Liver (tissue), 9 donors: ENCODE results near the gene RELT. TPM values are rescaled to one million over a fixed set of nuclear protein-coding genes. Genes with fewer than 3 reads are reported as not detected.

ENCODE experiments used
- DNase-seq: peaks from one replicate; pipeline ENCODE4 v3.0.0-alpha.2; 2017; ENCODE audit warnings: low spot score
- H3K27ac ChIP-seq, 2 donors: one replicate each; pipeline ENCODE4 v1.7.0; 2013; ENCODE audit warnings: inconsistent platforms in 2 of 2, low read length in 2 of 2, control low read depth in 1 of 2, low read depth in 1 of 2, mild to moderate bottlenecking in 1 of 2
- H3K27me3 ChIP-seq, 4 donors: one replicate each; pipeline versions ENCODE4 v1.6.1 to v1.7.0; 2013; ENCODE audit warnings: low read length in 3 of 4, inconsistent platforms in 1 of 4, mild to moderate bottlenecking in 1 of 4, moderate library complexity in 1 of 4; ENCODE audit not compliant: control insufficient read depth in 4 of 4, insufficient read depth in 4 of 4
- H3K36me3 ChIP-seq, 4 donors: one replicate each; pipeline versions ENCODE4 v1.6.1 to v1.7.0; 2013; ENCODE audit warnings: low read length in 3 of 4, mild to moderate bottlenecking in 3 of 4, low read depth in 1 of 4, moderate library complexity in 1 of 4; ENCODE audit not compliant: control insufficient read depth in 4 of 4, insufficient read depth in 3 of 4
- H3K4me1 ChIP-seq, 4 donors: one replicate each; pipeline versions ENCODE4 v1.6.1 to v1.7.0; 2013; ENCODE audit warnings: low read length in 3 of 4, mild to moderate bottlenecking in 3 of 4, moderate library complexity in 1 of 4; ENCODE audit not compliant: control insufficient read depth in 4 of 4, insufficient read depth in 4 of 4
- H3K4me3 ChIP-seq, 3 donors: one replicate each; pipeline versions ENCODE4 v1.6.1 to v1.7.0; 2013; ENCODE audit warnings: low read length in 3 of 3, control low read depth in 1 of 3, low read depth in 1 of 3, mild to moderate bottlenecking in 1 of 3
- H3K9ac ChIP-seq, 2 donors: one replicate each; pipeline ENCODE4 v1.7.0; 2013; ENCODE audit warnings: low read length in 2 of 2, mild to moderate bottlenecking in 2 of 2, moderate library complexity in 2 of 2, control low read depth in 1 of 2, low read depth in 1 of 2
- H3K9me3 ChIP-seq, 4 donors: one replicate each; pipeline versions ENCODE4 v1.6.1 to v1.7.0; 2013; ENCODE audit warnings: low read length in 3 of 4; ENCODE audit not compliant: control insufficient read depth in 4 of 4
- CTCF ChIP-seq: fragments of 150-350 bp; IDR thresholded peaks from 2 replicates; pipeline ENCODE4 v1.5.1; 2017; ENCODE audit warnings: improper control_type of control experiment, low read depth, low read length; ENCODE audit not compliant: missing input control
- EGR1 ChIP-seq, 2 donors: IDR thresholded peaks; 2 replicates each; pipeline ENCODE4 v1.6.1; 2016 to 2018; ENCODE audit warnings: antibody characterized with exemption in 2 of 2, low read depth in 2 of 2
- FOXA1 ChIP-seq: IDR thresholded peaks from 2 replicates; pipeline ENCODE4 v1.6.1; 2016; ENCODE audit warnings: antibody characterized with exemption
- FOXA2 ChIP-seq: IDR thresholded peaks from 2 replicates; pipeline ENCODE4 v1.6.1; 2016; ENCODE audit warnings: antibody characterized with exemption
- HNF4A ChIP-seq, 2 donors: conservative IDR thresholded peaks; 2 replicates each; pipeline ENCODE4 v1.6.1; 2016; ENCODE audit warnings: antibody characterized with exemption in 2 of 2, mild to moderate bottlenecking in 2 of 2
- HNF4G ChIP-seq: IDR thresholded peaks from 2 replicates; pipeline ENCODE4 v1.6.1; 2016; ENCODE audit warnings: antibody characterized with exemption
- JUND ChIP-seq, 2 donors: IDR thresholded peaks; 2 replicates each; pipeline ENCODE4 v1.6.1; 2016; ENCODE audit warnings: antibody characterized with exemption in 2 of 2
- NR2F2 ChIP-seq: IDR thresholded peaks from 2 replicates; pipeline ENCODE4 v1.6.1; 2016; ENCODE audit warnings: antibody characterized with exemption
- RAD21 ChIP-seq, 2 donors: IDR thresholded peaks; 2 replicates each; pipeline ENCODE4 v1.6.1; 2016; ENCODE audit warnings: antibody characterized with exemption in 2 of 2, mild to moderate bottlenecking in 2 of 2
- RXRA ChIP-seq, 2 donors: IDR thresholded peaks; 2 replicates each; pipeline ENCODE4 v1.6.1; 2017 to 2018; ENCODE audit warnings: antibody characterized with exemption in 2 of 2, mild to moderate bottlenecking in 1 of 2
- SP1 ChIP-seq: IDR thresholded peaks from 2 replicates; pipeline ENCODE4 v1.6.1; 2018; ENCODE audit warnings: antibody characterized with exemption, mild to moderate bottlenecking
- TAF1 ChIP-seq: conservative IDR thresholded peaks from 2 replicates; pipeline ENCODE4 v1.6.1; 2016; ENCODE audit warnings: antibody characterized with exemption, mild to moderate bottlenecking
- YY1 ChIP-seq: IDR thresholded peaks from 2 replicates; pipeline ENCODE4 v1.6.1; 2016; ENCODE audit warnings: antibody characterized with exemption, mild to moderate bottlenecking
- ZBTB33 ChIP-seq: IDR thresholded peaks from 2 replicates; pipeline ENCODE4 v1.6.1; 2016; ENCODE audit warnings: antibody characterized with exemption
- WGBS: extraction: QIAGEN DNeasy Blood & Tissue Kit; methylation state at CpG from one replicate; pipeline ENCODE4 v1.1.7; 2013; 5-methylcytosine and 5-hydroxymethylcytosine counted together
- polyA plus RNA-seq, 2 donors: library from polyadenylated mRNA; stranded (reverse) in 1 of 2; unstranded in 1 of 2; fragments of 200-250 nt in 1 of 2; fragments of >200 nt in 1 of 2; fragmentation: Nextera tagmentation in 1 of 2; extraction: Ambion mirVana in 1 of 2; gene quantifications; one replicate each; pipeline versions ENCODE4 v1.2.1 to v1.2.3, GENCODE V29; 2013 to 2015
- total RNA-seq, 2 donors: library from RNA; depleted of rRNA; stranded (reverse); fragments of >200 nt; gene quantifications; one replicate each; pipeline ENCODE4 v1.2.3, GENCODE V29; 2014
- TF ChIP-seq, protein P1 (sequence below): IDR thresholded peaks from 2 replicates; pipeline ENCODE4 v1.6.1; 2016; ENCODE audit warnings: antibody characterized with exemption
- TF ChIP-seq, protein P2 (sequence below): IDR thresholded peaks from 2 replicates; pipeline ENCODE4 v1.6.1; 2016; ENCODE audit warnings: antibody characterized with exemption, mild to moderate bottlenecking
- TF ChIP-seq, protein P3 (sequence below): IDR thresholded peaks from 2 replicates; pipeline ENCODE4 v1.6.1; 2016; ENCODE audit warnings: antibody characterized with exemption
- donor health status: healthy.
- donor health status: healthy.
- donor health status: healthy.
- donor health status: healthy.
- donor health status: healthy.

RELT gene
- total and polyA plus RNA-seq, 4 donors, result 0.21 to 8.0 (median 2.3) TPM

DNA sequence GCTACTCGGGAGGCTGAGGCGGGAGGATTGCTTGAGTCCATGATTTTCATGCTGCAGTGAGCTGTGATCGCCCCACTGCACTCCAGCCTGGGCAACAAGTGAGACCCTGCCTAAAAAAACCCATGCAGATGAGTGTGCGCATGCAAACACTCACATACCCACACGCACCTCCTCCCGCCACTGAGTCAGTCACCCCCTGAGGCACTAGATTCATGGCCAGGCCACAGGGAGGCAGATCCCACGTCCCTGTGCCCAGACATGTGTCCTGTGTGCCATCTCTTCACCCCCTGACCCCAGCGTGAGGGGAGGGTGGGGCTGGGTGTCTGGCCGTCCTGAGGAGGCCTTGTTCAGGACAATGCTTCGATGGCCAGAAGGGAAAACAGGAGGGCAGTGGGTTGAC lies 15.5 kb downstream of the RELT start:
- DNase-seq, result no peak
- Histone ChIP-seq H3K36me3 (no peaks in the 10 kb centered on the region), H3K27ac (no peak overlapping the region), H3K4me1 (peaks cover 0 to 3% (median 0%) of the 10 kb centered on the region in 4 donors), H3K4me3 (no peak overlapping the region), H3K9ac (no peak overlapping the region), H3K9me3 (no peaks in the 10 kb centered on the region), H3K27me3 (no peaks in the 10 kb centered on the region)
- TF ChIP-seq NR2F2 (no peak), EGR1 (IDR thresholded peaks at IDR 0.05; ENCODE audit: low read depth in 2 of 2) (no peak), TAF1 (no peak), FOXA2 (no peak), FOXA1 (no peak), YY1 (no peak), ZBTB33 (no peak), HNF4G (no peak), SP1 (no peak), RAD21 (IDR thresholded peaks at IDR 0.05) (no peak), HNF4A (conservative IDR thresholded peaks at IDR 0.05) (no peak)
- TF ChIP-seq, protein P1, sequence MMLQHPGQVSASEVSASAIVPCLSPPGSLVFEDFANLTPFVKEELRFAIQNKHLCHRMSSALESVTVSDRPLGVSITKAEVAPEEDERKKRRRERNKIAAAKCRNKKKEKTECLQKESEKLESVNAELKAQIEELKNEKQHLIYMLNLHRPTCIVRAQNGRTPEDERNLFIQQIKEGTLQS, result no peak
- TF ChIP-seq, protein P2, sequence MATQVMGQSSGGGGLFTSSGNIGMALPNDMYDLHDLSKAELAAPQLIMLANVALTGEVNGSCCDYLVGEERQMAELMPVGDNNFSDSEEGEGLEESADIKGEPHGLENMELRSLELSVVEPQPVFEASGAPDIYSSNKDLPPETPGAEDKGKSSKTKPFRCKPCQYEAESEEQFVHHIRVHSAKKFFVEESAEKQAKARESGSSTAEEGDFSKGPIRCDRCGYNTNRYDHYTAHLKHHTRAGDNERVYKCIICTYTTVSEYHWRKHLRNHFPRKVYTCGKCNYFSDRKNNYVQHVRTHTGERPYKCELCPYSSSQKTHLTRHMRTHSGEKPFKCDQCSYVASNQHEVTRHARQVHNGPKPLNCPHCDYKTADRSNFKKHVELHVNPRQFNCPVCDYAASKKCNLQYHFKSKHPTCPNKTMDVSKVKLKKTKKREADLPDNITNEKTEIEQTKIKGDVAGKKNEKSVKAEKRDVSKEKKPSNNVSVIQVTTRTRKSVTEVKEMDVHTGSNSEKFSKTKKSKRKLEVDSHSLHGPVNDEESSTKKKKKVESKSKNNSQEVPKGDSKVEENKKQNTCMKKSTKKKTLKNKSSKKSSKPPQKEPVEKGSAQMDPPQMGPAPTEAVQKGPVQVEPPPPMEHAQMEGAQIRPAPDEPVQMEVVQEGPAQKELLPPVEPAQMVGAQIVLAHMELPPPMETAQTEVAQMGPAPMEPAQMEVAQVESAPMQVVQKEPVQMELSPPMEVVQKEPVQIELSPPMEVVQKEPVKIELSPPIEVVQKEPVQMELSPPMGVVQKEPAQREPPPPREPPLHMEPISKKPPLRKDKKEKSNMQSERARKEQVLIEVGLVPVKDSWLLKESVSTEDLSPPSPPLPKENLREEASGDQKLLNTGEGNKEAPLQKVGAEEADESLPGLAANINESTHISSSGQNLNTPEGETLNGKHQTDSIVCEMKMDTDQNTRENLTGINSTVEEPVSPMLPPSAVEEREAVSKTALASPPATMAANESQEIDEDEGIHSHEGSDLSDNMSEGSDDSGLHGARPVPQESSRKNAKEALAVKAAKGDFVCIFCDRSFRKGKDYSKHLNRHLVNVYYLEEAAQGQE, result no peak
- TF ChIP-seq, protein P3, sequence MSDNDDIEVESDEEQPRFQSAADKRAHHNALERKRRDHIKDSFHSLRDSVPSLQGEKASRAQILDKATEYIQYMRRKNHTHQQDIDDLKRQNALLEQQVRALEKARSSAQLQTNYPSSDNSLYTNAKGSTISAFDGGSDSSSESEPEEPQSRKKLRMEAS, result no peak
- 94% methylated on average over 10 of the region's 10 CpGs for WGBS

DNA sequence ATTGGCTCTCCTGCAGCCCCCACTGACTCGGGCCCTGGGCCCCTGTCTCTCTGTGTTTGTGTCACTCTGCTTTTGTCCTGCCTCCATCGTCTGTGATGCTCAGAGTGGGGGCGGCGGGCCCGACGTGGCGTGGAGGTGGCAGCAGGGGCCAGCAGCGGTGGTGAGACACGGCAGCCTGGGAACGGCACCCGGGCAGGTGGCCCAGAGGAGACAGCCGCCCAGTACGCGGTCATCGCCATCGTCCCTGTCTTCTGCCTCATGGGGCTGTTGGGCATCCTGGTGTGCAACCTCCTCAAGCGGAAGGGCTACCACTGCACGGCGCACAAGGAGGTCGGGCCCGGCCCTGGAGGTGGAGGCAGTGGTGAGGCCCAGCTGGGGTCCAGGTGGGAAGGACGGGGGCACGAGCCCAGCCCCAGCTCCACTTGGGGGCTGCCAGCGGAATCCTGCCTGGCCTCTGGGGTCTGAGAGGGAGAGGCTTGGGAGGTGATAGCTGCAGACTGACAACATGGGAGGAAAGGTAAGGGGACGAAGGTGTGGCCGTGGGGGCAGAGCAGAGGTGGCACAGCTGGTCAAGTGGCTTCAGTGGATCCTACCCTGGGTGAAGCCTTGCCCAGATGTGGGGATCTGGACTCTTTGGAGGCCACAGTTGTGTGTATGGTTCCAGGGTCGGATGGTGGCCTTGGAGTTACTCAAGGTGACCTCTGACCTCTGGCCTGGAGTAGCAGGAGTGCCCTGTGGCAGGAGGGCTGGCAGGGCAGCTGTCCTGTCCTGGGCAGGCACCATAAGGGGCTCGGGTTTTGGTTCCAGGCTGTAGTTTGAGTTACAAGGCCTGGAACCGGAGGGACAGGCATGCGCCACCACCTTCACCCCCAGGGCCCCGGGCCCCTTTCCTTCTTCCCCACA lies 16.2 kb downstream of the RELT start:
- Histone ChIP-seq H3K27me3 (no peaks in the 10 kb centered on the region), H3K9me3 (no peaks in the 10 kb centered on the region), H3K27ac (no peak overlapping the region), H3K9ac (no peak overlapping the region), H3K36me3 (no peaks in the 10 kb centered on the region), H3K4me3 (no peak overlapping the region), H3K4me1 (peaks cover 0 to 3% (median 0%) of the 10 kb centered on the region in 4 donors)
- no peak for DNase-seq
- 95% methylated on average over 31 of the region's 31 CpGs for WGBS
- TF ChIP-seq HNF4G (no peak), FOXA1 (no peak), HNF4A (conservative IDR thresholded peaks at IDR 0.05) (no peak), YY1 (no peak), FOXA2 (no peak), EGR1 (IDR thresholded peaks at IDR 0.05; ENCODE audit: low read depth in 2 of 2) (no peak), RXRA (IDR thresholded peaks at IDR 0.05) (no peak), CTCF (no peak), TAF1 (no peak), JUND (IDR thresholded peaks at IDR 0.05) (no peak)
- TF ChIP-seq, protein P1, result no peak
